GM20000 (cell line): ENCODE data around the gene KIAA1958.

ENCODE experiments used
- DNase-seq: peaks from one replicate; pipeline ENCODE4 v3.0.0; 2012; ENCODE audit warnings: low spot score
- TF ChIP-seq, protein P1 (sequence below): IDR thresholded peaks from 2 replicates; pipeline ENCODE4 v1.5.1; 2012; ENCODE audit warnings: mild to moderate bottlenecking, control low read depth; ENCODE audit errors: extremely low read depth, missing control alignments

The KIAA1958 gene, protein sequence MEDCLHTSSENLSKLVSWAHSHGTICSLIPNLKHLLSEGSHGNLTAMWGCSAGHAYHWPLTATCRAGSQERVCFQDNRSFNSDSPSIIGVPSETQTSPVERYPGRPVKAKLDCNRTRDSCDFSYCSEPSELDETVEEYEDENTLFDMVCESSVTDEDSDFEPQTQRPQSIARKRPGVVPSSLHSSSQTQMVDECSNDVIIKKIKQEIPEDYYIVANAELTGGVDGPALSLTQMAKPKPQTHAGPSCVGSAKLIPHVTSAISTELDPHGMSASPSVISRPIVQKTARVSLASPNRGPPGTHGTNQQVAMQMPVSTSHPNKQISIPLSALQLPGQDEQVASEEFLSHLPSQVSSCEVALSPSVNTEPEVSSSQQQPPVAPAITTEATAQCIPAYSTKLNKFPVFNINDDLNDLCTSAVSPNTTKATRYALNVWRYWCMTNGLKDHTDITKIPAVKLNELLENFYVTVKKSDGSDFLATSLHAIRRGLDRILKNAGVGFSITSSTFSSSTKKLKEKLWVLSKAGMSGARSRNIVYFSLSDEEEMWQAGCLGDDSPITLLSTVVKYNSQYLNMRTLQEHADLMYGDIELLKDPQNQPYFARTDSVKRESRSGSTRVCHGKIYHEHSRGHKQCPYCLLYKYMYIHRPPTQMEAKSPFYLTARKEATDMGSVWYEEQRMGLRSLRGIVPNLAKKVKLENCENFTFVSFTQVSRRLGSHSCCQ

DNA sequence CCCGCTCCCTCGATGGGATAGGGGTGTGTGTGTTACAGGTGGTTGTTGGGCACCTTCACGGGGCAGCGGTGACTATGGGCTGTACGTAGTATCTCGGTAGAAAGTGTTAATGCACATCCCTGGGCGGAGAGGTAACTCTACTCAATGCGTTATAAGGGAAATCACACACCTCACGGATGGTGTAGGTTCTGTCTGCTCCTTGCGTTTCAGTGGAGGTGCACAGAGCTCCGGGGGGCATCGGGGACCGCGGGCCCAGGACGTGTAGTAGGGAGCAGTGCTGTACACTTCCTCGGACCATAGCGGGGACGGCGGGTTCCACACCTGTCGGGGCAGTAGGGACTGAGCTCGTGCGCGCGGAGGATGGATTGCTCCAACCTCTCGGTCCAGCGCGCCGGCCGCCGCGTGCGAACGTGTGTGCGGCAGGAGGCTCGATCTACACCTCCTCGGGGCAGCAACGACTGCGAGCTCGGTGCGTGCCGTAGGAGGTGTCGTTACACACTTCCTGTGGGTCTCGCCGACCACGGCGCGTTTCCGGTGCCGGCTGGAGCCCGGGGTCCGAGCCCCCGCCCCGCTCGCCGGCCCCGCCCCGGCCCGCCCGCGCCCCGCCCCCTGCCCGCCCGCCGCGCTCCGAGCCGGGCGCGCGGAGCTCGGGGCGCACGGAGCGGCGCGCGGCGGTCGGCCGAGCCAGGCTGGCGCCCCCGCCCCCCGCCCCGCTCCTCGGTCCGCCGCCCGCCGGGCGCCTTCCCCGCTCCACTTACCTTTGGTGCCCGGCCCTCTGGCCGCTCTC lies at the start of gene KIAA1958:
Gene KIAA1958, plus strand, starts transcription at position 607 of the 787 bp plus-strand sequence. CDS start 87,254 bp downstream, outside the sequence.
- TF ChIP-seq, protein P1, sequence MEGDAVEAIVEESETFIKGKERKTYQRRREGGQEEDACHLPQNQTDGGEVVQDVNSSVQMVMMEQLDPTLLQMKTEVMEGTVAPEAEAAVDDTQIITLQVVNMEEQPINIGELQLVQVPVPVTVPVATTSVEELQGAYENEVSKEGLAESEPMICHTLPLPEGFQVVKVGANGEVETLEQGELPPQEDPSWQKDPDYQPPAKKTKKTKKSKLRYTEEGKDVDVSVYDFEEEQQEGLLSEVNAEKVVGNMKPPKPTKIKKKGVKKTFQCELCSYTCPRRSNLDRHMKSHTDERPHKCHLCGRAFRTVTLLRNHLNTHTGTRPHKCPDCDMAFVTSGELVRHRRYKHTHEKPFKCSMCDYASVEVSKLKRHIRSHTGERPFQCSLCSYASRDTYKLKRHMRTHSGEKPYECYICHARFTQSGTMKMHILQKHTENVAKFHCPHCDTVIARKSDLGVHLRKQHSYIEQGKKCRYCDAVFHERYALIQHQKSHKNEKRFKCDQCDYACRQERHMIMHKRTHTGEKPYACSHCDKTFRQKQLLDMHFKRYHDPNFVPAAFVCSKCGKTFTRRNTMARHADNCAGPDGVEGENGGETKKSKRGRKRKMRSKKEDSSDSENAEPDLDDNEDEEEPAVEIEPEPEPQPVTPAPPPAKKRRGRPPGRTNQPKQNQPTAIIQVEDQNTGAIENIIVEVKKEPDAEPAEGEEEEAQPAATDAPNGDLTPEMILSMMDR, result no peak
- peak; percentile 96 for DNase-seq

DNA sequence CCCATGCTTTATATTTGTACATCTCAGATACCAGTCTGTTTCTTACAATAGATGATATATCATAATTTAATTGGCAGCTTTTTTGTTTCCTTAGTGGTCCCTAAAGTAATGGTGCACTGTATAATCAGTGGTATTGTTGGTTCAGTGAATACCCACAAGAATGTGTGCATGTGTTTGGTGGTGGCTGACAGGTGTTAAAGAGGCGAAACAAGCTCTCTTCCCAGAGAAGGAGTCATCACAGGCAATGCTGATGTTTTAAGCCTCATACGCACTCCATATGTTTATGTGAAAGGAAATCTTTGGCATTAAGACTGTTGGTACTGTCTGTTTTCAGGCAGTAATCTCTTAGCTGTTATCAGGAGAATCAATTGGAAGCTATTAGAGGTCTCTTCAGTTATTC lies 49.2 kb upstream of the KIAA1958 start:
- TF ChIP-seq, protein P1, result no peak
- DNase-seq, result no peak

DNA sequence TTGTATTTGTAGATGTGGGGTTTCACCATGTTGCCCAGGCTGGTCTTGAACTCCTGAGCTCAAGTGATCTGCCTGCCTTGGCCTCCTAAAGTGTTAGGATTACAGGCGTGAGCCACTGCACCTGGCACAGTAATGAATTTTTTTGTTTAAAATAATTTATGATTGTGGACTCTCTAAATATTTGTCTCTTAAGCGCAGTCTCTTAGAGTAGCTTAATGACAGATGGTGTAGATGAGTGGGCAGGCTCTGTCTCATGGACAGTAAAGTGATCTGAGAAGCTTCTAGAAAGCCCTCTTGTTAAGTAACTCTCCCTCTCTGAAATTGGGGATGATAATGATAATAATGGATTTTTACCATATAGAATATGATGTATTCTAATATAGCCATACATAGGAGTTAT lies 47.5 kb upstream of the KIAA1958 start:
- TF ChIP-seq, protein P1, result no peak
- DNase-seq, result no peak

DNA sequence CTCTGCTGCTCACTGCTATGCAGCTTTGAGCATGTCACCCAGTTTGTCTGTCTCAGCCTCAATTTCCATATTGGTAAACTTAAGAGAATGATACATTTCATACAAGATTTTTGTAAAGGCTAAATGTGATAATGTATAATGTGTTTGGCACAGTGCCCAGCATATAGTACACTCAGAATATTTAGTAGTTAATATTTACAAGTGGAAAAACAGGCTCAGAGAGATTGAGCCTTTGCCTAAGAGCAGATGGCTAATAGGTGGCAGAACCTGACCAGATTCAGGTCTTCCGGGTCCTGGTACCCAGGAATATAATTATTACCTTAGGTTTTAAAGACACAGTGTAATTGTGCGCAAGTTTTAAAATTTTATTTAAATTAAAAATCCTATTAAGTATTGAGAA lies 46.8 kb upstream of the KIAA1958 start:
- no peak for DNase-seq
- TF ChIP-seq, protein P1, result no peak

DNA sequence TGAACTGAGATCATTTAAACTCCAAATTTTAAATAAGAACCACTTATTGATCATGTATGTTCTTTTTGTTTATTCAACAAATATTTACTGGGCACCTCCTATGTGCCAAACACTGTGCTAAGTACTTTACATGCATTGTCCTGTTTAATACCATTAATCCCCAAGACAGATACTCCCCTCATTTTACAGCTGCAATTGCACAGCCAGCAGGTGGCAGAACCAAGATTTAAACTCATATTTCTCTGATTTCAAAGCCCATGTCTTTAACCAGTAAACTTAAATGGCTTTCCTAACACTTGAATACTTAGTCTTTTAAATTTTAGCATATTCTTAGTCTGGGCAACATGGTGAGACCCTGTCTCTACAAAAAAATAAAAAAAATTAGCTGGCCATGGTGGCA lies 43.4 kb upstream of the KIAA1958 start:
- DNase-seq, result peak; percentile 8
- TF ChIP-seq, protein P1, result peak; percentile 39

DNA sequence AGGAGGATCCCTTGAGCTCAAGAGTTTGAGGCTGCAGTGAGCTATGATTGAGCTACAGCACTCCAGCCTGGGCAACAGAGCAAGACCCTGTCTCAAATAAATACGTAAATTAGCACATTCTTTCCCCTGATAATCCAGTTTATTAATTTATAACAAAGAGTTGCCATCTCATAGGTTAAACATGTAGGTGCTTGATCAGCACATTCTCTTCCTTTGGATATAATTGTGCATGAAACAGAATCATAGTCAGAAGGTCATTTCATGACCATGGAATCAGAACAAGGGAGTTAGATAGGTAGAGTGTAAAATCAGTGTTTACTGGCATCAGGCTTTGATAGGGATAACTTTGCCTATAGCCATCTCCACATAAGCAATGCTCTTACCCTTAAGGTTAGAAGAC lies 43.0 kb upstream of the KIAA1958 start:
- no peak for DNase-seq
- TF ChIP-seq, protein P1, result no peak
